ENCODE results near the gene CCR3.
"Not testable (repeated sequence)": the region's sequence is repeated elsewhere in the genome, so short reads cannot be mapped to it uniquely, and the experiment has no call there.

CCR3 gene

DNA sequence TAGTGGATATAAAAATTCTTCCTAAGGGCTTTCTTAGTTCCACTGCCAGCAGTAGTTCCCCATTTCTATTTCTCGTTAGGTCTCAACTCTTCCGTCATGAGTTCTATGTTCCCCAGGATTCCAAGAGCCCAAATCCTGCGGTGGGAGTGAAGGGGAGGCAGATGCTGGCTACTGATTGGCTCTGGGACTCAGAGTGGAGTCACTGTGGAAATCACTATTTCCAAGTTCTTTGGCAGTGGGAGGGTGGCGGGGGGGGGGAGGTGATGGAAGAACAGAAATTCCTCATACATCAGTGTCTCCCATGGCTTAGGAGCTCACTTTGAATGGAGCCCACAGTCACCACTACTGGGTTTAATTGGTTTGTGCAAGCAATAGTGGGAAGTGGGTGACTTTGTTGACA lies 39.7 kb upstream of the CCR3 start:
- TF ChIP-seq, protein P1, sequence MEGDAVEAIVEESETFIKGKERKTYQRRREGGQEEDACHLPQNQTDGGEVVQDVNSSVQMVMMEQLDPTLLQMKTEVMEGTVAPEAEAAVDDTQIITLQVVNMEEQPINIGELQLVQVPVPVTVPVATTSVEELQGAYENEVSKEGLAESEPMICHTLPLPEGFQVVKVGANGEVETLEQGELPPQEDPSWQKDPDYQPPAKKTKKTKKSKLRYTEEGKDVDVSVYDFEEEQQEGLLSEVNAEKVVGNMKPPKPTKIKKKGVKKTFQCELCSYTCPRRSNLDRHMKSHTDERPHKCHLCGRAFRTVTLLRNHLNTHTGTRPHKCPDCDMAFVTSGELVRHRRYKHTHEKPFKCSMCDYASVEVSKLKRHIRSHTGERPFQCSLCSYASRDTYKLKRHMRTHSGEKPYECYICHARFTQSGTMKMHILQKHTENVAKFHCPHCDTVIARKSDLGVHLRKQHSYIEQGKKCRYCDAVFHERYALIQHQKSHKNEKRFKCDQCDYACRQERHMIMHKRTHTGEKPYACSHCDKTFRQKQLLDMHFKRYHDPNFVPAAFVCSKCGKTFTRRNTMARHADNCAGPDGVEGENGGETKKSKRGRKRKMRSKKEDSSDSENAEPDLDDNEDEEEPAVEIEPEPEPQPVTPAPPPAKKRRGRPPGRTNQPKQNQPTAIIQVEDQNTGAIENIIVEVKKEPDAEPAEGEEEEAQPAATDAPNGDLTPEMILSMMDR (conservative IDR thresholded peaks at IDR 0.05): no peak
- TF ChIP-seq ZFX (IDR thresholded peaks at IDR 0.05): no peak
- no peak overlapping the region for H3K27ac ChIP-seq

DNA sequence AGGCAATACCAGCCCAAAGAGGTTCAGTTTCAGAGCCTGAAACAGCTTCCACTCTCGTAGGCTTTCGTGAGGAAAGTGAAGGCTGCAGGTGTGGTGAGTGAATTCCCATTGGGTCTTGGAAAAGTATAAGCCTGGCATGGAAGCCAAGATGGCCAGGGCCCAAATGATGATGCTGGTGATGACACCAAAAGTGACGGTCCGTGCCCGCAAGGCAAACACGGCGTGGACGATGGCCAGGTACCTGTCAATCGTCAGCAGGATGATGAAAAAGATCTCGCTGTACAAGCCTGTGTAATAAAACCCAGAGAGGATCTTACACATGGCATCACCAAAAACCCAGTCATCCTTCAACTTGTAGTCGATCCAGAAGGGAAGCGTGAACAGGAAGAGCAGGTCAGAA lies 38.6 kb upstream of the CCR3 start:
- H3K27ac ChIP-seq: no peak overlapping the region
- TF ChIP-seq, protein P1 (conservative IDR thresholded peaks at IDR 0.05): no peak
- no peak for TF ChIP-seq ZFX (IDR thresholded peaks at IDR 0.05)

GRCh38 chr3:46205286-46205960 lies 36.8 kb upstream of the CCR3 start:
- TF ChIP-seq, protein P1 (conservative IDR thresholded peaks at IDR 0.05): no peak
- no peak for TF ChIP-seq ZFX (IDR thresholded peaks at IDR 0.05)

GRCh38 chr3:46206282-46207015 lies 35.8 kb upstream of the CCR3 start:
- no peak for TF ChIP-seq ZFX (IDR thresholded peaks at IDR 0.05)
- TF ChIP-seq, protein P1 (conservative IDR thresholded peaks at IDR 0.05): no peak
- no peak overlapping the region for H3K27ac ChIP-seq

More at GRCh38 chr3:46205286-46205960, 36.8 kb upstream of the CCR3 start:
- H3K27ac ChIP-seq: no peak overlapping the region

DNA sequence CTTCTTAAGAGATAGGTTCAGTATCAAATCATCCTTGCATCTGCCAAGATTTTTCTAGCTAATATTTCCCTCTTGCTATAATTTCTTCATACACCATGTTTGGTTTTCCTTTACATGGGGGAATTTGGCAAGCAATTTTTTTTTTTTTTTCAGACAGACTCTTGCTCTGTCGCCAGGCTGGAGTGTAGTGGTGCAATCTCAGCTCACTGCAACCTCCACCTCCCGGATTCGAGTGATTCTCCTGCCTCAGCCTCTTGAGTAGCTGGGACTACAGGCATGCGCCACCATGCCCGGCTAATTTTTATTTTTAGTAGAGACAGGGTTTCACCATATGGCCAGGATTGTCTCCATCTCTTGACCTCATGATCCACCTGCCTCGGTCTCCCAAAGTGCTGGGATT lies 34.7 kb upstream of the CCR3 start:
- H3K27ac ChIP-seq: not testable (repeated sequence)

GRCh38 chr3:46208167-46208704 lies 34.0 kb upstream of the CCR3 start, which contains the start of gene CCR1:
CCR1 (minus strand) TSS chr3:46208313; CDS start chr3:46204313, 4,000 bp downstream.
- no peak within 1 kb of the TSS for H3K27ac ChIP-seq
- no peak for TF ChIP-seq ZFX (IDR thresholded peaks at IDR 0.05)
- TF ChIP-seq, protein P1 (conservative IDR thresholded peaks at IDR 0.05): peak; percentile 47

DNA sequence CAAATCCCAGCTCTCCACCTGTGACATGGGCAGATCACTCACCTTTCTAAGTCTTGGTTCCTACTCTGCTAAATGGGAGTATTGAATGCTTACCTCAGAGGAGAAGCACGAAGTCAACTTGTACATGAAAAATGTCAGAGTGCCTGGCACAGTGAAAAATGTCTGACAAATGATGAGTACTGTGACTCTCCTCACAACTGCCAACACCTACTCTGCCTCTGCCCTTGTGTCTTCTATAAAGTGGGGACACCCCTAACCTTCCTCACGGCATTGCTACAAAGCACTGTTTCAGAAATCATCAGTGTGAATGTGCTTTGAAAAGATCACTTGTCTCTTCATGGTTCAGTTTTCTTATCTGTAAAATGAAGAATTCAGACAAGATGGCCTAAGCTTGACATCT lies 33.2 kb upstream of the CCR3 start:
- H3K27ac ChIP-seq: no peak overlapping the region
- TF ChIP-seq, protein P1 (conservative IDR thresholded peaks at IDR 0.05): no peak
- TF ChIP-seq ZFX (IDR thresholded peaks at IDR 0.05): no peak
